ENCODE measurements around the gene NUCKS1.

NUCKS1 gene

DNA sequence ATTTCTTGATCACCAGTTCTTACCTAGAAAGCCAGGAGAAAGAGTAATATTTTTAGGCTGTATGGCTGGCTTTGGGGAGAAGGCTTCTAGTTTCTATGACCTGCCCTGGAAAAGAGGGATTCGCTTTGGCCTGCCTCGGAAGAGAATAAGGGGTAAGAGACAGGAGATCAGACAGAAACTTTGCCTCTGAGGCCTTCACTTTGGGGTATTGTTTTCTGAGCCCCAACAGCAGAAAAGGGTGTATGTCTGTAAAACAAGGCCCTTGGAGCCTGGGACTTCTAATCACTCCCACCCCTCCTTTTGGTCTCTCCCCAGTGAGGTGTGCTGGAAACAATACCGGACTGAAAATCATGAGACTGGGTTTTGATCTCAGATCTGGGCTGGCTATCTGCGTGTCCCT lies 74.7 kb downstream of the NUCKS1 start:
- no peaks in the 10 kb centered on the region for H3K36me3 Mint-ChIP-seq (ENCODE audit: low read depth)
- H3K27ac Mint-ChIP-seq, result peak overlapping the region; percentile 26 to 54 (median 40)
- H3K9me3 Mint-ChIP-seq, result no peaks in the 10 kb centered on the region

DNA sequence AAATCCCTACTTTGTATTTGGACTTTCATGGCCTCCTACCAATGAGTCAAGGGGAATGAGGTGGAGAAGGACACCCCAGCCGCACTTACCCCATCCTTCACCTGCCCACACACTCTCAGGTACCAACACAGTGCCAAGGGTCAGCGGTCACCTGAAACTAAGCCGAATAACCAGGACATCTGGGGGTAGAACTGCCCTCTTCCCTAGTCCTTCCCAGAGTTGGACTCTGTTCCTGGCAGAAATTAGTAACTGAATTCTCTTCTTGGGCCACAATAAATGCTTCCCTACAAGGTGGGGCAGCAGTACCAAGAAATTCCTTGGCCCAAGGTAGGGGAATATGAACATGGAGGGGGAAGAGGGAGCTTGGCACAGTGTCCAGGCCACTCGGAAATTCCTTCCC lies 77.0 kb downstream of the NUCKS1 start:
- Mint-ChIP-seq H3K27ac (peak overlapping the region; percentile 89 to 94 (median 92)), H3K4me1 (peaks cover 78% of the 10 kb centered on the region), H3K36me3 (ENCODE audit: low read depth) (no peaks in the 10 kb centered on the region), H3K27me3 (ENCODE audit: low read depth) (peaks cover 15% of the 10 kb centered on the region), H3K4me3 (no peak overlapping the region), H3K9me3 (no peaks in the 10 kb centered on the region)
- TF ChIP-seq, protein P1, sequence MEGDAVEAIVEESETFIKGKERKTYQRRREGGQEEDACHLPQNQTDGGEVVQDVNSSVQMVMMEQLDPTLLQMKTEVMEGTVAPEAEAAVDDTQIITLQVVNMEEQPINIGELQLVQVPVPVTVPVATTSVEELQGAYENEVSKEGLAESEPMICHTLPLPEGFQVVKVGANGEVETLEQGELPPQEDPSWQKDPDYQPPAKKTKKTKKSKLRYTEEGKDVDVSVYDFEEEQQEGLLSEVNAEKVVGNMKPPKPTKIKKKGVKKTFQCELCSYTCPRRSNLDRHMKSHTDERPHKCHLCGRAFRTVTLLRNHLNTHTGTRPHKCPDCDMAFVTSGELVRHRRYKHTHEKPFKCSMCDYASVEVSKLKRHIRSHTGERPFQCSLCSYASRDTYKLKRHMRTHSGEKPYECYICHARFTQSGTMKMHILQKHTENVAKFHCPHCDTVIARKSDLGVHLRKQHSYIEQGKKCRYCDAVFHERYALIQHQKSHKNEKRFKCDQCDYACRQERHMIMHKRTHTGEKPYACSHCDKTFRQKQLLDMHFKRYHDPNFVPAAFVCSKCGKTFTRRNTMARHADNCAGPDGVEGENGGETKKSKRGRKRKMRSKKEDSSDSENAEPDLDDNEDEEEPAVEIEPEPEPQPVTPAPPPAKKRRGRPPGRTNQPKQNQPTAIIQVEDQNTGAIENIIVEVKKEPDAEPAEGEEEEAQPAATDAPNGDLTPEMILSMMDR (IDR thresholded peaks at IDR 0.05; ENCODE audit: unreplicated experiment in 3 of 3), result no peak

More for the DNA sequence above, 74.7 kb downstream of the NUCKS1 start:
- Mint-ChIP-seq H3K27me3 (ENCODE audit: low read depth) (peaks cover 16% of the 10 kb centered on the region), H3K4me1 (peaks cover 72% of the 10 kb centered on the region), H3K4me3 (no peak overlapping the region)
- TF ChIP-seq, protein P1 (IDR thresholded peaks at IDR 0.05; ENCODE audit: unreplicated experiment in 3 of 3), result no peak

DNA sequence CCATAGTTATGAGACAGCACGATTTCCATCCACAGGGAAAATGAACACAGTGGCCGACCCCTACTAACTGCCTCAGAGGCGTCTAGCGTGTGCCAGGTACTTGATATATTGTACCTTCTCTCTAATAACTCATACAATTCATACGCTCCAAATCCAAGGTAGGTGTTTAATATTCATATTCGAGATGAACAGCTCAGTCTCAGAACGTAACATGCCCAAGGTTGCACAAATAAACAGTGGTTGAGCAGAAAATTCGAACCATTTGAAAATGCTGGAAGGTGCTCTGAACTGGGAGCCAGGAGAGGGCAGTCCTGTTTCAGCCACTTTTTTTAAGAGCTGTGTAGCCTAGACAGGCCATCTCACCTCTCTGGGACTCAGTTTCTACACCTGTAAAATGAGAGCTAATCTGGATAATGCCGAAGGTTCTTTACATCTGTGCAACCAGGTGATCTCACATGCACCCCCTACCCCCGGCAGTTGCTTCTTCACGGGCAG lies 77.5 kb downstream of the NUCKS1 start:
- peak overlapping the region in 1 of 3 experiments; percentile 17 for H3K4me3 Mint-ChIP-seq
- H3K27me3 Mint-ChIP-seq (ENCODE audit: low read depth), result peaks cover 18% of the 10 kb centered on the region
- peaks cover 78% of the 10 kb centered on the region for H3K4me1 Mint-ChIP-seq
- no peaks in the 10 kb centered on the region for H3K9me3 Mint-ChIP-seq
- TF ChIP-seq, protein P1 (IDR thresholded peaks at IDR 0.05; ENCODE audit: unreplicated experiment in 3 of 3), result peak in 1 of 3 experiments; percentile 14
- H3K27ac Mint-ChIP-seq, result peak overlapping the region; percentile 89 to 94 (median 92)
- H3K36me3 Mint-ChIP-seq (ENCODE audit: low read depth), result no peaks in the 10 kb centered on the region

DNA sequence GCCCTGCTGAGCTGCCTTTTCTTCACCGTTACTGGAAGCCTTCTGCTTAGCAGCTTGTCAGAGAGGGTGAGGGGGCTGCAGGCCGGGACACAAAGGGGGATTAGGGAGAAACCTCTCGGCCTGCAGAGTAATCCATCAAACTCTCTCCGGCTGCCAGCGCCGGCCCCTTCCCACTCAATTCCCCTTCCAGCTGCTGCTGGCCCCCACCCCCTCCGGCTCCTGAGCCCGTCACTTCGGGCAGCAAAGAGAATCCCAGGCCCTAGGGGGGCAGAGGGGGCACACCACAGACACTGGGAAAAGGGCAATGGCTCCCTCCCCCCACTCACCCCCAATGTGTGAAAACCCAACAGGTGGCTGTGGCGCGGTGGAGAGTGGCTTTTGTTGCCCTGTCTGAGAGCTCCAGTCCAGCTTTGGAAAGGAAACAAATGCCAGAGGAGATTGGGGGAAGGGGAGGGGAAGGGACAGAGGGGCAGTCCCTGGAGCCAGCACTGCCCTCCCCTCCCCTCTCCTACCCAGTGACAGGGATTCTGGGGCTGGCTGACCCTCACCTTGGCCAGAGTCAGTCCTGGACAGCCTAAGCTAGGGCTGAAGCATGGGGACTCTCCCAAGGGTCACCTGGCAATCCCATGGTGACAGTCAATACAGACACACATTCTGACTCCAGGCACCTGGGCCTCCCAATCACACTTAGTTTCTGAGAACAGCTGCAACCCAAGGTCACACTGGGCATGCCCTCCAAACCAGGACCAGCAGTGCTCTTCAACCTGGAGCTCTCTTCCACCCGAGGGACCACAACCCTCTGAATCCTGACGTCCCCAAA lies 79.2 kb downstream of the NUCKS1 start:
- peaks cover 69% of the 10 kb centered on the region for H3K4me1 Mint-ChIP-seq
- H3K9me3 Mint-ChIP-seq, result no peaks in the 10 kb centered on the region
- no peaks in the 10 kb centered on the region for H3K36me3 Mint-ChIP-seq (ENCODE audit: low read depth)
- H3K27me3 Mint-ChIP-seq (ENCODE audit: low read depth), result peaks cover 10% of the 10 kb centered on the region
- peak overlapping the region in 2 of 3 experiments; percentile 48 to 63 for H3K4me3 Mint-ChIP-seq
- peak overlapping the region; percentile 57 to 94 (median 92) for H3K27ac Mint-ChIP-seq
- TF ChIP-seq, protein P1 (IDR thresholded peaks at IDR 0.05; ENCODE audit: unreplicated experiment in 3 of 3), result no peak

DNA sequence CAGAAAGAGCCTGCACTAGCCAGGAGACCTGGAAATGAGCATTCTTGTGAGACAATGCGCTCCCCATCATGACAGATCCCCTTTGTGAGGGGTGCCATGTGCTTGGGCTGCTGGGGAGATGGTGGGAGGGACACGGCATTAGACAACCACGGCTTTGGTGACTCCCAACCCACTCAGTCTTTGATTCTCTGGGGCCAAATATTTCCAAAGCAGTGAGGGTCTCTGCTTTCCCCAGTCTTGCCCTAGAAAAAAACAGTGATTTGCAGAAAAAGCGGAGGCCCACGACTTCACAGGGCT lies 79.9 kb downstream of the NUCKS1 start:
- H3K4me1 Mint-ChIP-seq, result peaks cover 69% of the 10 kb centered on the region
- H3K4me3 Mint-ChIP-seq, result peak overlapping the region in 1 of 3 experiments; percentile 63
- TF ChIP-seq, protein P1 (IDR thresholded peaks at IDR 0.05; ENCODE audit: unreplicated experiment in 3 of 3), result no peak
- H3K27ac Mint-ChIP-seq, result peak overlapping the region in 2 of 3 experiments; percentile 57 to 94
- peaks cover 10% of the 10 kb centered on the region for H3K27me3 Mint-ChIP-seq (ENCODE audit: low read depth)
- no peaks in the 10 kb centered on the region for H3K9me3 Mint-ChIP-seq
- H3K36me3 Mint-ChIP-seq (ENCODE audit: low read depth), result no peaks in the 10 kb centered on the region

Data from nephron (organoid).